MV-4-11 (cell line): ENCODE measurements around the gene HS6ST3.
"Not testable (repeated sequence)": the region's sequence is repeated elsewhere in the genome, so short reads cannot be mapped to it uniquely, and the experiment has no call there.

Source experiments
- DNase-seq: peaks from one replicate; lab custom pipeline; 2025; lab: John Stamatoyannopoulos, UW

HS6ST3 gene

GRCh38 chr13:96730676-96731075 is 640.8 kb downstream of the HS6ST3 start:
- DNase-seq, result no peak

GRCh38 chr13:96734499-96734898 is 644.6 kb downstream of the HS6ST3 start:
- no peak for DNase-seq

- no peak for DNase-seq
These were observed 651.9 kb downstream of the HS6ST3 start for GRCh38 chr13:96741779-96742178.

- no peak for DNase-seq
These were observed 653.6 kb downstream of the HS6ST3 start for GRCh38 chr13:96743296-96744089.

GRCh38 chr13:96744367-96745331 is 654.7 kb downstream of the HS6ST3 start:
- no peak for DNase-seq

- DNase-seq, result no peak
These were observed 657.0 kb downstream of the HS6ST3 start for GRCh38 chr13:96746886-96747285.

- DNase-seq, result no peak
These were observed 659.9 kb downstream of the HS6ST3 start for GRCh38 chr13:96749825-96750224.

- DNase-seq, result no peak
These were observed 661.2 kb downstream of the HS6ST3 start for GRCh38 chr13:96751089-96751488.

GRCh38 chr13:96762876-96763275 is 673.0 kb downstream of the HS6ST3 start:
- DNase-seq, result no peak

GRCh38 chr13:96766306-96766705 is 676.4 kb downstream of the HS6ST3 start:
- no peak for DNase-seq

GRCh38 chr13:96768524-96768923 is 678.6 kb downstream of the HS6ST3 start:
- DNase-seq, result no peak

- DNase-seq, result no peak
These were observed 680.0 kb downstream of the HS6ST3 start for GRCh38 chr13:96769874-96770273.

GRCh38 chr13:96771486-96772367 is 681.8 kb downstream of the HS6ST3 start:
- peak; percentile 62 for DNase-seq

- DNase-seq, result no peak
These were observed 682.5 kb downstream of the HS6ST3 start for GRCh38 chr13:96772426-96772825.

- DNase-seq, result not testable (repeated sequence)
These were observed 688.4 kb downstream of the HS6ST3 start for GRCh38 chr13:96778302-96778701.

- DNase-seq, result no peak
These were observed 689.8 kb downstream of the HS6ST3 start for GRCh38 chr13:96779691-96780090.

- DNase-seq, result no peak
These were observed 690.2 kb downstream of the HS6ST3 start for GRCh38 chr13:96780105-96780504.

- DNase-seq, result no peak
These were observed 691.2 kb downstream of the HS6ST3 start for GRCh38 chr13:96781141-96781540.

- DNase-seq, result no peak
These were observed 692.3 kb downstream of the HS6ST3 start for GRCh38 chr13:96782186-96782585.

- DNase-seq, result no peak
These were observed 693.1 kb downstream of the HS6ST3 start for GRCh38 chr13:96783057-96783456.

GRCh38 chr13:96783511-96783910 is 693.6 kb downstream of the HS6ST3 start:
- DNase-seq, result no peak

- DNase-seq, result no peak
These were observed 696.1 kb downstream of the HS6ST3 start for GRCh38 chr13:96785986-96786385.
